NCI-H2029 (cell line): Measurements from ENCODE around the gene PTCD3.

Experiments
- DNase-seq: peaks from one replicate; lab custom pipeline; 2025; lab: John Stamatoyannopoulos, UW

PTCD3 gene

GRCh38 chr2:86105969-86106945, at the start of gene PTCD3:
TSS of gene PTCD3 (plus strand) at chr2:86106235. CDS start at chr2:86106248, 13 bp downstream.
- peak; percentile 95 for DNase-seq

- DNase-seq: no peak
Measured at GRCh38 chr2:86056590-86057331, 49.3 kb upstream of the PTCD3 start.

- no peak for DNase-seq
Measured at GRCh38 chr2:86062043-86062442, 44.0 kb upstream of the PTCD3 start.

GRCh38 chr2:86064006-86064405, 42.0 kb upstream of the PTCD3 start:
- DNase-seq: no peak

GRCh38 chr2:86065512-86065911, 40.5 kb upstream of the PTCD3 start:
- DNase-seq: no peak

DNA sequence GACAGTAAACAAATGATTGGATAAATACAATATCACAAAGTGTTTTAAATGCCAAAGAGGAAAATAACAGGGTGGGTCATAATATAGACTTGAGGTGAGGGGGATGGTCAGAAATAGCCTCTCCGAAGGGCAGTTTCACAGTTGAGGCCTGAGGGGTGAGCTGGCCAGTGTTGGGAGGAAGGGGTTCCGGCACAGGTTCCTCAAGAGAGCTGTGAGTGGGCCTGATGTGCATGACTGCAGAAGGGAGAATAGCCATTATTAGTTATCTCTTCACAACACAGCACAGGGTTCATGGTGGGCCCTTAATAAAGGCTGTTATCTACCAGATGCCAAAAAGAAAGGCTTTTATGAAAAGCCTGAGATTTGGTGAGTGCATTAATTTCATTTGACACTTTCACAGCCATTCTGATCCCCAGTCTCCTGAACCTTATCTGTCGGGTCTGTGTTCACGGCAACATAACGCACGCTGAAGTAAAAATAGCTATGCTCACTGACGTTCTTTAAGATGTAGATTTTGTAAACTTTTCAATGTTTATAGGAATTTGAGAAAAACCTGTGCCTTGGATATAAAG, 39.9 kb upstream of the PTCD3 start:
- no peak for DNase-seq

DNA sequence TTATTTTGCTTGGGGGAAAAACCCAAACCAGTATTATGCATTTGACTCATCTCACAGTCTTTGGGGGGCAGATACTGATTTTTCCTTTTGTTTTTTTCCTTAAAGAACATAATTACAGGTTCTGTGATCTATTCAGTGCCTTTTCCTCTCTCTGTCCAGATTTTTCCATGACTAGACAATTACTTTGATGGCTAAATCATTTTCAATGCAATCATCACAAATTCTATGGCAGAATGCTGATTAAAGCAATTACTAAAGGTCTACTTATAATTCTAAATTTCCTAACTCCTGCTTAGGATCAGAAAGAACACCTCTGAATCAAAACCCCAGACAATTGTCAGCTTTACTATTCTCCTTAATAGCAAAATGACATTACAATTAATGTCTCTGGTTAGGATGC, 39.1 kb upstream of the PTCD3 start:
- no peak for DNase-seq

GRCh38 chr2:86068136-86068588, 37.9 kb upstream of the PTCD3 start:
- DNase-seq: peak; percentile 90

DNA sequence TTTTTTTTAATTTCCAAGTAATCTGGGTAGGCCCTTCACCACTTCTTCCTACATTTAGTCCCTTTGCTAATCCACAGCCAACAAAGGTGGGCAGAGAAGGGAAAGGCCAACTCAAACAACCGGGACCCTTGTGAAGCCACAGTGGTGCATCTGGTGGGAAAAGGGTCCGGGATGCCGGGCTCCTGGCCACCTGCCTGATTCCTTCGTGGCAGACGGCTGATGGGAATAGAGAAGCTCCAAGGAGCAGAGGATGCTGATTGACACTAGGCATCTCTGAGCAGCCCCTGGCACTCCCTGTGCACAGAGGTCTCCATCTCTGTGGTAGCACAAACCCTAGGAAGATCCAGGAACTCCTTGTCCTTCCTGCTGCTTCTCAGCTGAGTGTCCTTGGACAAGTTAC, 37.4 kb upstream of the PTCD3 start:
- no peak for DNase-seq

- no peak for DNase-seq
Measured at GRCh38 chr2:86069091-86069685, 36.8 kb upstream of the PTCD3 start.

GRCh38 chr2:86069783-86070339, 36.2 kb upstream of the PTCD3 start:
- DNase-seq: no peak

DNA sequence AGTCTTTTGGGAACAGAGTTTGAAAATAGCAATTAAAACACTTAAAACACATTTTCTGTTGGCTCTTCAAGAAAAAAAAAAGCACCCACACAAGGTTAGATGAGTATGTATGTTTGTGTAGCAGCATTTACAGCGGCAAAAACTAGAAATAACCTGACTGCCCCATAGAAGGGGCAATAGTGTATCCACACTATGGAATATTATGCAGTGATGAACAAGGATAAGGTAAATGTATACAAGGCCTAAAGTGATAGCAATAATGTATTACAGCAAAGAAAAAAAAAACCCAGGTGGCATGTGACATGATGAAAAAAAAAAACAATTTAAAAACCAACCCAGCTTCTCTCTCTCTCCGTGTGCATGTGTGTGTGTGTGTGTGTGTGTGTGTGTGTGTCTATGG, 35.2 kb upstream of the PTCD3 start:
- no peak for DNase-seq

DNA sequence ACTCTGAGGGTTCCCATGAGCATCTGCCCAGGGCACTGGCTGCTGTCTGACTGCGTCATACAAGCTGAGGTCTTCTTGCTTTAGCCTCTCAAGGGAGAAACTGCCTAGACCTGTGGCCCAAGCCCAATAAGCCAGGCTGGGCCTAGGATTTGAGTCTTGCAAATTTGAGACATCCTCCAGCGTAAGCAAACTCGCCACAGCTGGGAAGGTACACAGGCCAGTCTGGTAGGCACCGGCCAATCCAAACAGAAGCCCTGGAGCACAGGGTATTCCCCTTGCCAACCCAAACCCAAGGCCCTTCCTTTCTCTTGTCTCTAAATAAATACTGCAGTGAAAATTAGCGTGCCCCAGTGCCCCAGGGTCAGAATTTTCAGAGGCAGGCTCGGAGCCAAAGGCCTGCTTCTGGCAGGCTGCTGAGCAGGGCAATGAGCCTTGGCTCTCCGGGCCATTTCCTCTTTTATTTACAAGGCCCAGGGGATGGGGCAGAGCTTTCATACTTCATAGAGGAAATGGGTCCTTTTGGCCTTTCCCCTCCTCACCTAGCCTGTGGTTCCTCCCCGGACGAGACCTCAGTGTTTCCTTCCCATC, 33.7 kb upstream of the PTCD3 start:
- peak; percentile 85 for DNase-seq

DNA sequence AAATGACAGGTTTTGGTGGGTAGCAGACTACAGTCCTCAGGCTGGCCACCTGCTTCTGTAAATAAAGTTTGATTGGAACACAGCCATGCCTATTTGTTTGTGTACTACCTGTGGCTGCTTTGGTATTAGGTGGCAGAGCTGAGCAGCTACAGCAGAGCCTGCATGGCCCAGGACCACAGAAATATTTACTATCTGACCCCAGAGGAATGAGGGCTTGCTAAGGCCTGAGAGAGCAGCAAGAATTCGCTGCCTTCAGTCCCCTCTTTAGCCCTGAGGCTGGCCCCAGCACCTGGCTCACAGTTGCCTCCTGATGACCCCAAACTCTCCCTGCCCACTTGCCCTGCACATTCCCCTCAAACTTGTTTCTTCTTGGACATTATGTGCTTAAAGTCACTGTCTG, 32.8 kb upstream of the PTCD3 start:
- DNase-seq: peak; percentile 3

DNA sequence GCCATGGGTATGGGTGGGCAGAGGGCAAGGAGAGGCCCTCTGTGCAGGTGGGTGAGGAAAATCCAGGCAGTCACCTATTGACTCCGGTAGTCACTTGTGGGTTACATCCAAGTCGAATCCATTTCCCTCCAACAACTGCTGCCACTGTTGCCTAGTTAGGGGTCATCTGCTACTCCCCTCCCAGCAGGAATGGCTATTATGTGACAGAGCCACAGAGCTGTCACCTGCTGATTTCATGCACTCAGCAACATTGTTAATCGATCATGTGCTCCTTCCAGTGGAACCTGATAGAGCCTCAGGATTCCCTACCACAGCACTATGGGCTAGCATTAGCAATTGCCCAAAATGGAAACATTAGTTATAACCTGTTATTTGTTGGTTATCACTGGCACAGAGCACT, 31.8 kb upstream of the PTCD3 start:
- no peak for DNase-seq

GRCh38 chr2:86074811-86075210, 31.2 kb upstream of the PTCD3 start:
- no peak for DNase-seq

GRCh38 chr2:86075886-86076285, 30.1 kb upstream of the PTCD3 start:
- no peak for DNase-seq

DNA sequence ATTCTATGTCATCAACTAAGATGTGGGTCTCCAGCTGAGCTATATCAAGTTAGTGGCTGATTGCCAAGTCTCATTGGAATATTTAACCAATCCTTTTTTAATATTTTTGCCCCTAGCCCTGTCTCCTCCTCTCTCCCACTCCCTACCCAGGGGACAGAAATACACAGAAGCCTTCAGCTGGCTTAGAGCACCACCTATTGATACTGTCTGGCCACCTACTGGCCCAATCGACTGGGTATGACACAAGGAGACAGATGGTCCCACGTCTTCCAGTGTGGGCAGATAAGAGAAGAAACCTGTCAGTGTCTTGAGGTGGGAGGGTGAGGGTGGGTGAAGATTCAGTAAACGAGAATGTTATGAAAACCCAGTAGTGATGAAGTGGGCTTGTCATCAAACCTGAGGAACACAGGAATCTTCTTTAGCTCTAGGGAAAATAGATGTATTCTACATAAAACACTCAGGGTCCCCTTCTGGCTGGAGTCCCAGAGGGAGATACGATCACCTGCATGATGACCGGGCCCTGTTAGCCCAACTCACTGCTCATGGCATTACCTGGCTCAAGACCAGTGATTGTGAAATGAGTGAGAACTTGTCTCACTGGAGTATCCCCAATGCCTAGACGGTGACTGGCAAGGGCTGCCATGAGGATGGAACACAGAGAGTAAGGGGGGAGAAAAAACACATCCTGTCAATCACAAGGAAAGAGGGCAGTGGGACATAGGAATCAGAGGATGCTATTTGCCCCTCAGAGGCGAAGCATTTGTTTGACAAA, 27.1 kb upstream of the PTCD3 start:
- DNase-seq: peak; percentile 2

DNA sequence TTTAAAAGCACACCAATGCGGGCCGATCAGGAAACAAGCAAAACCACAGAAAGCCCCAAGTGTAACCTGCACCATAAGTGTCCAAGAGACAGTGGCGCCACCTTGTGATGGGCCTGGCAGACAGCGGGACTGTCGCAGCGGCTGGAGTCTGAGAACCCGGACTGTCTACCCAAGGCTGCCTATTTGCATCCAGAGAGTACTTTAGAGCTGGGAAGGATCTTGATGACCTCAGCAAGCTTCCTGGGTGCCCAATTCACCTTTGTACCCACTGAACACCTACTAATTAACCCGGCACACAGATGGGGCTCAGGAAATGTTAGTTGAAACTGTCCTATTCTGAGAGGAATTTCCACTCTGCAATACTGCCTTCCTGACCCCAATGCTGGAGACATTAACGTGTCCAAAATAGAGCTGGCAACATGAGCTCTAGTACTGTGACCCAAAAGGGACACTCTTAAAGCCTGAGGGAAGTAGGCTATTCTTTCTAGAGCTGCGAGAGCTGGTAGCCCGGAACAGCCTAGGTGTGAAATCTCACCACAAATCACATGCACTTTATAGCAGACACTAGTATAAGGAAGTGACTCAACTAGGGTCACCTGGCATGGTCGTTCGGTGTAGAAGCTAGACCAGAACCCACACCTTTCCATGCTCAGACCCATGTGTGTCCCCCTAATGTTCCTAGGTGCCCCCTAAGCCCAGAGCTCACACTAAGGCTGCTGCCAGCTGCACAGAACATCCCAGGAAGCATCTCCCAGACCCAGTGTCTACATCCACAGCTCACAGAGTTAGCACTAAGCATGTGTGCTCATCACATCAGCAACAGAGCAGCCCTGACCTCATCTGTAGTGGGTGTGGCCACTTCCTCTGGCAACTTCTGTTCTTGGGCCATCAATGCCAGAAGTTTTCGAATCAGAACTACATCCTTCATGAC, 25.8 kb upstream of the PTCD3 start:
- DNase-seq: peak; percentile 47

GRCh38 chr2:86081724-86082123, 24.3 kb upstream of the PTCD3 start:
- no peak for DNase-seq
